GM18907 (cell line): ENCODE measurements around the gene NOL12.

Source experiments
- ATAC-seq: cut with Tn5 transposase; IDR thresholded peaks from one replicate; pipeline ENCODE4 v1.9.1; 2021; ENCODE audit warnings: mild to moderate bottlenecking, moderate library complexity; ENCODE audit not compliant: unreplicated experiment

NOL12 gene

DNA sequence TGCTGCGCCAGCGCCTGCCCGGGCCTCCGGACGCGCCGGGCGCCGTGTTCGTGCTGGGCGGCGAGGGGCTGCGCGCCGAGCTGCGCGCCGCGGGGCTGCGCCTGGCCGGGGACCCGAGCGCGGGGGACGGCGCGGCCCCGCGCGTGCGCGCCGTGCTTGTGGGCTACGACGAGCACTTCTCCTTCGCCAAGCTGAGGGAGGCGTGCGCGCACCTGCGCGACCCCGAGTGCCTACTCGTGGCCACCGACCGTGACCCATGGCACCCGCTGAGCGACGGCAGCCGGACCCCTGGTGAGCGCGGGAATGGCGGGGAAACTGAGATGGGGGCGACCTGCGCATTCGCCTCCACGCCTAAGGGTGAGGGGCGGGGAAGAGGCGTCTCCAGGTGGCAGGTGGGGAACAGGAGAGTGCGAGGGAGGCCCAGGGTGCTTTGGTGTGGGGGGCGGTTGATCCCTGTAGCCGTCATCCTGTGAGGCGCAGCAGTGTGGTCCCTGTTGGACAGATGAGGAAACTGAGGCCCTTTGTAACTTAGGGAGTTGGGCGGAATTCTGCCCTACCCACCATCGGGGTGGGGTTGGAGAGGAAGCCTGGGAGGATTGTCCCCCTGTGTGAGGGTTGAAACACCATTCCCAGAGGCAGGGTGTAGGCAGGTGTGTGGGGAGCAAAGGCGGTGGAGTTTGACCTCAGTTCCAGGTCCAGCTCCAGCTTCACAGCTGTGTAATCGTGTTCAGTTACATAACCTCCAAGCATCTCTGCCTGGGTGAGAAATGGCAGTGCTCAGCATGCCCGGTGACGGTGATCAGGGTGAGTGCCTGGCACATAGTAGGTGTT is 26.9 kb upstream of the NOL12 start:
- ATAC-seq, result peak; percentile 11

DNA sequence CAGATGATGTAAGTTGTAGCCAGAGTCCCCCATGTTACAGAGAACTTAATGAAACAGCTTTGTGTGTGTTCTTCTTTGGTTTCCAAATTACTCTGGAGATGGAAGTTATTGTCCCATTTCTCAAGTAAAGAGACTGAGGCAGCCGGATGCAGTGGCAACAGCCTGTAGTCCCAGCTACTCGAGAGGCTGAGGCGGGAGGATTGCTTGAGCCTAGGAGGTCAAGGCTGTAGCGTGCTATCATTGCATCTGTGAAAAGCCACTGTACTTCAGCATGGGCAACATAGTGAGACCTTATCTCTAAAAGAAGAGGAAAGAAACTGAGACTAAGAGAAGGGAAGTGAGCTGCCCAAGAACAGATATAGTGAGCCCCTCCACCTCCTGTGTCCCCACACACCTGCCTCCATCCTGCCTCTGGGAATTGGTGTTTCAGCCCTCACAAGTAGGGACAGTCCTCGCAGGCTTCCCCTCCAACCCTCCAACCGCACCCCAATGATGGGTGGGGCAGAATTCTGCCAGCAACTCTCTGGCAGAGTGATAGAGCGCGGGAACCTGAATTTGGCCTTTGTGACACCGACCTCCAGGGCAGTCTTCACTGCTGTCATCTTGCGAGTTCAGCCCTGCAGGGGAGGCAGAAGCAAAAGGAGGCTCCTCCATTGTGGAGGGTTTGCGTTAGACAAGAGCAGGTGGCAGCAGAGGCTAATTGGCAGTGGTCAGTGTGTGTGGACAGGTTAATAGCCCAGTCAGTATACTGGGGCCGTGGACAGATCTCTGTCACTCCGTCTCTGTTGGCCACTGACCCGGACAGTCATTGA is 26.0 kb upstream of the NOL12 start:
- no peak for ATAC-seq

DNA sequence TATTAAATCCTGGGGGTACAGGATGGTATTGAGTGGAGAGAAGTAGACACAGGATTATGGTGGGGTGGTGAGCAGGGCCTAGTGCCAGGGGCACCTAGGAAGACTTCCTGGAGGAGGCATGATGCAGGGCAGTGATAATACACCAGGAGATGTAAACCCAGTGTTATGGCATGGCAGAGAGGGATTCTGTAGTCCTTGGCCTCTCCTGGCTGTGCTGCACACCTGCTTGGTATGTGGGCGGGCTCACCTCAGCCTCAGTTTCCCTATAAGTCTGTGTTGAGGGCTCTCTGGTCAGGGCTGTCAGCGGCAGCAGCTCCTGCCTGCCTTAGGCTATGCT is 25.5 kb upstream of the NOL12 start:
- no peak for ATAC-seq

- no peak for ATAC-seq
These were observed 24.8 kb upstream of the NOL12 start for GRCh38 chr22:37661160-37661924.

DNA sequence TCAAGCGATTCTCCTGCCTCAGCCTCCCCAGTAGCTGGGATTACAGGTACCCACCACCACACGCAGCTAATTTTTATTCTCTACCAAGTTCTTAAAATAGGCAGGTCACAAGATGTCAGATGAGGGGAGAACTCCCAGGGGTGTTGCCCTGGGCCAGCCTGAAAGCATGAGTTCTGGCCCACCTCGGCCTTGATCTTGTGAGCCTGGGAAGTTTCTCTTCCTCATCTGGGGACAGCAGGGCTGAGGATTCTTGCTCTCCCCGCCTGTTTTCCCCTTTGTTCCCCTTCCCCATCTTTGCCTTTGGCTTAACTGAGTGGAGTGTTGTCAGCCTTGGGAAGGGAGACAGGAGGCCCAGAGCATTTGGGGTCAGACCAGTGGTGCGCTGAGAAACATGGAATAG is 24.1 kb upstream of the NOL12 start:
- no peak for ATAC-seq

GRCh38 chr22:37663521-37664140 is 22.5 kb upstream of the NOL12 start:
- ATAC-seq, result no peak

GRCh38 chr22:37664249-37665101 is 21.7 kb upstream of the NOL12 start:
- ATAC-seq, result no peak

- no peak for ATAC-seq
These were observed 20.7 kb upstream of the NOL12 start for GRCh38 chr22:37665487-37665886.

DNA sequence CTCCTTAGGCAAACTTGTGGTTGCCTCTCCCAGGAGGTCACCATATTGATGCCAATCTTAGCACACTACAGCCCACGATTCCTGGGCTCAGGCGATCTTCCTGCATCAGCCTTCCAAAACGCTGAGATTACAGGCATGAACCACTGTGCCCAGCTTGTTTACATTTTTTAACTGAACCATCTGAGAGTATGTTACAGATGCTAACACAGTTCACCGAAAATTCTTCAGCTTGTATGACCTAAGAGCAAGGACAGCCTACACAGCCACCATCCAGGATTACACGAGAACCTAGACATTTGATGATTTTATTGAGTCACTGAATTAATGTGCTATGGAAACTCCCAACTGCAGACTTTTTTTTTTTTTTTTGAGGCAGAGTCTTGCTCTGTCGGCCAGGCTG is 16.6 kb upstream of the NOL12 start:
- no peak for ATAC-seq

GRCh38 chr22:37672206-37672919 is 13.8 kb upstream of the NOL12 start:
- ATAC-seq, result no peak

DNA sequence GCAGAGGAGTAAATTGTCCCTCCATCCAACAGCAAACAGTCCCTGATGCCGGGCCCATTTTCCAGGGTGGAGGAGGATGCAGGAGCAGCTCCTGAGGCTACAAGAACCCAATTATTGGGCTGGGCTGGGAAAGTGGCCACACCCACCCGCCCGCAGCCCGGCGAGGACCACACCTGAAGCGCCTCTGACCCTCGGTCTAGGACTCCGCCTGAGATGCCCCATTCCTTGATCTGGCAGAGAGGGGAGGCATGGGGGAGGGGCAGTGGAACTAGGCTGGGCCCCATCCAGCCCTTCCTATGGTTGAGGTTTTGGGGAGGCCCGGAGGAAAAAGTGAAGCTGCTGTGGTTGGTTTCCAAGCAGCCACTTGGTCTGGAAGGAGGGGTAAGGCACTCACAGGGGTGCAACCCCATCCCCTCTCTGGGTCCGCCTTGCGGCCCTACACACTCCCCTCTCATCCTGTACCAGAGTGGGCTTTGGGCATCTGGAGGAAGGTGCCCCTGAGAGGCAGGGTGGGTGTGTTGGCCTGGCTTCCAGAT is 13.2 kb upstream of the NOL12 start:
- ATAC-seq, result no peak

GRCh38 chr22:37674248-37674647 is 11.9 kb upstream of the NOL12 start:
- no peak for ATAC-seq

GRCh38 chr22:37674951-37675929 is 10.9 kb upstream of the NOL12 start, which contains the start of gene LGALS1:
TSS of gene LGALS1 (plus strand) at chr22:37675636. CDS start at chr22:37675703, 67 bp downstream.
- peak; percentile 46 for ATAC-seq

DNA sequence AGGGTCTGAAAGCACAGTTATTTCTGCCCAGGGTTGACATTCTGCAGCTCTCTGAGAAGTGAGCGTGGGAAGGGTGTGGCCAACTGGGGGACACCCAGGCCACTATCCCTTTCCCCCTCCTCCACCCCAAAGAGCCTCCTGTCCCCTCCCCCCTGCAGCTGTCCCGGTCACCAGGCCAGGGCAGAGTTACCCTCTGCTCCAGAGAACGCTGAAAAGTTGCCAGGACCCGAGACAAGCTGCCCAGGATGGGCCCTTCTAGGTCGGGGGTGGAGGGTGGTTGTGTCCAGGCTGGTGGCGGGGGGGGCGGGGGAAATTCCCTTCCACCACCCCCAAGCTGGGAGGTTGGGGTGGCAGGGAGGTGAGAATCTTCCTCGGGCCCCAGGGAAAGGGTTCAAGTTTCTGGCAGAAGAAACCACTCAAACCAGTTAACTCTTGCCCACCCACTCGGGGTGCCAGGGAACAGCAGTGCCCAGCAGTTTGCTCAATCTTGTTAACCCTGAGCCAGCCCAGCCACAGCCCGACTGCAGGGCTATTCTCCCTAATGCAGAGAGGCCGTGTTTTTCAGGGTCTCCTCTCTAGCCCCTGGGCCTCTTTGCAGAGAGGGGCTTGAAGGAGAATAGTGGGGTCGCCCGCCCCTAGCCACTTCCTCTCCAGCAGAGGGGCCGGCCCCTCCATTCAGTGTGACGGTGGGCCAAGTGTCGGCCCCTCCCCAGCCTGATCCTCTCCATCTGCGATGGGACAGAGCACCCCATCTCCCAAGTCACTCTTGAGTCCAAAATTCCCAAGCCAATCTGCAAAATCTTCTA is 10.0 kb upstream of the NOL12 start:
- peak; percentile 13 for ATAC-seq

DNA sequence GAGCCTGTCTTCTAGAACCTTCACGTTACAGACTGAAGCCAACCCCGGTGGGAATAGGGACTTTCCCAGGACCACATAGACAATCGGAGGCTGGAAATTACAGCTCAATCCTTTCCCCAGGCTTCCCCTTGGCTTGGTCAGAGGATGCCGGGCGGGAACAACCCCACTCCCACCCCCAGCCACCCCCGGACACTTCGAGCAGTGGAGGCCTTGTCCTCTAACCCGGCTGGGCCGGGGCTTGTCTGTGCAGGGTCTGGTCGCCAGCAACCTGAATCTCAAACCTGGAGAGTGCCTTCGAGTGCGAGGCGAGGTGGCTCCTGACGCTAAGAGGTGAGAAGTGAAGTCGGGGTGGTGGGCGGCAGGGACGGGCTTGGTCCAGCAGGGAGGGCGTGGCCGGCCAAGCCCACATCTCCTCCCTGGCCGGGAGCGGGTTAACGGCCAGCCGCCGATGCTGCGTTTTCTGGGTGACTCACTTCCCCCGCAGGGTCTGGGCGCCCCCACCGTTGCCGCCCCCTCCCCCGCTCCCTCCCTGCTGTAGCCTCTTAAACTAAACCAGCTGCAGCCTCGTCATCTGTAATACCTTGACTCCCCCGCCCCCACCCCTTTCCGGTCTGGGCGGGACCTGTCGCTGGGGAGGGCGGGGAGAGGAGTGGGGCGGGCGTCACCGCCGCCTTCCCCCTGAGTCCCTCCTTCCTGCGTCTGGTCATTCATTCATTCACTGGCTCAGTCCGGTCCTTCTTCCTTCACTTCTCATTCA is 9.2 kb upstream of the NOL12 start:
- ATAC-seq, result peak; percentile 54

- no peak for ATAC-seq
These were observed 8.6 kb upstream of the NOL12 start for GRCh38 chr22:37677493-37677974.
